ENCODE results near the gene CDIPT.
"Not testable (repeated sequence)": the region's sequence is repeated elsewhere in the genome, so short reads cannot be mapped to it uniquely, and the experiment has no call there.

Gene CDIPT

GRCh38 chr16:29894352-29894751 lies 31.3 kb upstream of the CDIPT start:
- Histone ChIP-seq H3K27ac (ENCODE audit: low read depth, low read length) (no peak overlapping the region), H3K36me3 (ENCODE audit: insufficient read depth, low read length) (peaks cover 9% of the 10 kb centered on the region; the same call in 1 of the 2 replicates), H3K9me3 (ENCODE audit: insufficient read depth, low read depth, low read length) (no peaks in the 10 kb centered on the region), H3K27me3 (ENCODE audit: insufficient read depth, low read length) (no peaks in the 10 kb centered on the region), H3K4me3 (ENCODE audit: low read length) (no peak overlapping the region), H3K9ac (ENCODE audit: low read depth, low read length) (no peak overlapping the region), H3K4me1 (ENCODE audit: insufficient read depth, low read length) (peaks cover 11% of the 10 kb centered on the region; the same call in 1 of the 2 replicates)
- WGBS = 88% methylated on average over 4 of the region's 4 CpGs

- Histone ChIP-seq H3K27ac (ENCODE audit: low read depth, low read length) (no peak overlapping the region), H3K4me3 (ENCODE audit: low read length) (no peak overlapping the region), H3K9me3 (ENCODE audit: insufficient read depth, low read depth, low read length) (no peaks in the 10 kb centered on the region), H3K36me3 (ENCODE audit: insufficient read depth, low read length) (peaks cover 9% of the 10 kb centered on the region; the same call in 1 of the 2 replicates), H3K4me1 (ENCODE audit: insufficient read depth, low read length) (peaks cover 11% of the 10 kb centered on the region; the same call in 1 of the 2 replicates), H3K27me3 (ENCODE audit: insufficient read depth, low read length) (no peaks in the 10 kb centered on the region), H3K9ac (ENCODE audit: low read depth, low read length) (no peak overlapping the region)
- WGBS = 95% methylated on average over 3 of the region's 3 CpGs
These were observed 30.5 kb upstream of the CDIPT start for GRCh38 chr16:29893553-29893952.

GRCh38 chr16:29892458-29892813 lies 29.4 kb upstream of the CDIPT start:
- no peak overlapping the region for H3K4me3 ChIP-seq (ENCODE audit: low read length)
- H3K9ac ChIP-seq (ENCODE audit: low read depth, low read length) = no peak overlapping the region
- 93% methylated on average over 6 of the region's 6 CpGs for WGBS
- H3K9me3 ChIP-seq (ENCODE audit: insufficient read depth, low read depth, low read length) = no peaks in the 10 kb centered on the region
- peaks cover 9% of the 10 kb centered on the region; the same call in 1 of the 2 replicates for H3K36me3 ChIP-seq (ENCODE audit: insufficient read depth, low read length)
- no peak overlapping the region for H3K27ac ChIP-seq (ENCODE audit: low read depth, low read length)
- H3K4me1 ChIP-seq (ENCODE audit: insufficient read depth, low read length) = 0 out of 2 replicates have a peak, but pooled peaks cover under 1% of the 10 kb centered on the region
- H3K27me3 ChIP-seq (ENCODE audit: insufficient read depth, low read length) = no peaks in the 10 kb centered on the region

GRCh38 chr16:29891525-29892457 lies 28.8 kb upstream of the CDIPT start:
- H3K36me3 ChIP-seq (ENCODE audit: insufficient read depth, low read length) = peaks cover 9% of the 10 kb centered on the region; the same call in 1 of the 2 replicates
- no peak overlapping the region for H3K27ac ChIP-seq (ENCODE audit: low read depth, low read length)
- no peak overlapping the region for H3K4me3 ChIP-seq (ENCODE audit: low read length)
- H3K4me1 ChIP-seq (ENCODE audit: insufficient read depth, low read length) = no peaks in the 10 kb centered on the region
- H3K9me3 ChIP-seq (ENCODE audit: insufficient read depth, low read depth, low read length) = no peaks in the 10 kb centered on the region
- H3K27me3 ChIP-seq (ENCODE audit: insufficient read depth, low read length) = no peaks in the 10 kb centered on the region
- peak overlapping the region; percentile 14; the same call in 1 of the 2 replicates for H3K9ac ChIP-seq (ENCODE audit: low read depth, low read length)
- WGBS = 84% methylated on average over 10 of the region's 10 CpGs

- H3K27ac ChIP-seq (ENCODE audit: low read depth, low read length); H3K4me3 ChIP-seq (ENCODE audit: low read length); H3K36me3 ChIP-seq (ENCODE audit: insufficient read depth, low read length); H3K27me3 ChIP-seq (ENCODE audit: insufficient read depth, low read length); H3K9me3 ChIP-seq (ENCODE audit: insufficient read depth, low read depth, low read length); H3K9ac ChIP-seq (ENCODE audit: low read depth, low read length); H3K4me1 ChIP-seq (ENCODE audit: insufficient read depth, low read length): not testable (repeated sequence)
- 94% methylated on average over 3 of the region's 3 CpGs for WGBS
These were observed 26.3 kb upstream of the CDIPT start for GRCh38 chr16:29889372-29889771.

- Histone ChIP-seq H3K27me3 (ENCODE audit: insufficient read depth, low read length) (no peaks in the 10 kb centered on the region), H3K4me3 (ENCODE audit: low read length) (no peak overlapping the region), H3K9ac (ENCODE audit: low read depth, low read length) (no peak overlapping the region), H3K4me1 (ENCODE audit: insufficient read depth, low read length) (no peaks in the 10 kb centered on the region), H3K9me3 (ENCODE audit: insufficient read depth, low read depth, low read length) (no peaks in the 10 kb centered on the region), H3K36me3 (ENCODE audit: insufficient read depth, low read length) (peaks cover 14% of the 10 kb centered on the region), H3K27ac (ENCODE audit: low read depth, low read length) (no peak overlapping the region)
- WGBS = 94% methylated on average over 6 of the region's 6 CpGs
These were observed 21.0 kb upstream of the CDIPT start for GRCh38 chr16:29883987-29884386.

GRCh38 chr16:29881050-29881449 lies 18.0 kb upstream of the CDIPT start:
- 94% methylated on average over 3 of the region's 3 CpGs for WGBS
- Histone ChIP-seq H3K27me3 (ENCODE audit: insufficient read depth, low read length) (peaks cover 9% of the 10 kb centered on the region), H3K36me3 (ENCODE audit: insufficient read depth, low read length) (peaks cover 14% of the 10 kb centered on the region), H3K4me3 (ENCODE audit: low read length) (no peak overlapping the region), H3K4me1 (ENCODE audit: insufficient read depth, low read length) (peaks cover 4% of the 10 kb centered on the region; the same call in 1 of the 2 replicates), H3K9ac (ENCODE audit: low read depth, low read length) (no peak overlapping the region), H3K9me3 (ENCODE audit: insufficient read depth, low read depth, low read length) (no peaks in the 10 kb centered on the region), H3K27ac (ENCODE audit: low read depth, low read length) (no peak overlapping the region)

GRCh38 chr16:29878172-29878571 lies 15.1 kb upstream of the CDIPT start:
- 95% methylated on average over 14 of the region's 14 CpGs for WGBS
- no peaks in the 10 kb centered on the region for H3K9me3 ChIP-seq (ENCODE audit: insufficient read depth, low read depth, low read length)
- no peak overlapping the region for H3K27ac ChIP-seq (ENCODE audit: low read depth, low read length)
- H3K36me3 ChIP-seq (ENCODE audit: insufficient read depth, low read length) = peaks cover 8% of the 10 kb centered on the region
- no peak overlapping the region for H3K9ac ChIP-seq (ENCODE audit: low read depth, low read length)
- peaks cover 4% of the 10 kb centered on the region; the same call in 1 of the 2 replicates for H3K4me1 ChIP-seq (ENCODE audit: insufficient read depth, low read length)
- peaks cover 9% of the 10 kb centered on the region for H3K27me3 ChIP-seq (ENCODE audit: insufficient read depth, low read length)
- no peak overlapping the region for H3K4me3 ChIP-seq (ENCODE audit: low read length)

- H3K36me3 ChIP-seq (ENCODE audit: insufficient read depth, low read length) = peaks cover 5% of the 10 kb centered on the region
- no peak overlapping the region for H3K27ac ChIP-seq (ENCODE audit: low read depth, low read length)
- H3K4me1 ChIP-seq (ENCODE audit: insufficient read depth, low read length) = peaks cover 4% of the 10 kb centered on the region; the same call in 1 of the 2 replicates
- WGBS = 46% methylated on average over 28 of the region's 28 CpGs
- H3K27me3 ChIP-seq (ENCODE audit: insufficient read depth, low read length) = peaks cover 9% of the 10 kb centered on the region
- no peaks in the 10 kb centered on the region for H3K9me3 ChIP-seq (ENCODE audit: insufficient read depth, low read depth, low read length)
- H3K9ac ChIP-seq (ENCODE audit: low read depth, low read length) = peak overlapping the region; percentile 46; the same call in 1 of the 2 replicates
- H3K4me3 ChIP-seq (ENCODE audit: low read length) = peak overlapping the region; percentile 57
These were observed 14.4 kb upstream of the CDIPT start for GRCh38 chr16:29877266-29877961.

- 48% methylated on average over 45 of the region's 45 CpGs for WGBS
These were observed 13.7 kb upstream of the CDIPT start for GRCh38 chr16:29876594-29877249.

More at GRCh38 chr16:29876594-29877249, 13.7 kb upstream of the CDIPT start:
- Histone ChIP-seq H3K36me3 (ENCODE audit: insufficient read depth, low read length) (peaks cover 11% of the 10 kb centered on the region), H3K9me3 (ENCODE audit: insufficient read depth, low read depth, low read length) (no peaks in the 10 kb centered on the region), H3K9ac (ENCODE audit: low read depth, low read length) (peak overlapping the region; percentile 46; the same call in 1 of the 2 replicates), H3K4me3 (ENCODE audit: low read length) (peak overlapping the region; percentile 57), H3K27me3 (ENCODE audit: insufficient read depth, low read length) (peaks cover 9% of the 10 kb centered on the region), H3K4me1 (ENCODE audit: insufficient read depth, low read length) (peaks cover 4% of the 10 kb centered on the region; the same call in 1 of the 2 replicates), H3K27ac (ENCODE audit: low read depth, low read length) (no peak overlapping the region)

Measured in HUES64 (cell line).